Activated CD8-positive, alpha-beta memory T cell treated with anti-CD3 and anti-CD28 coated beads, Interleukin-2, amount 50 U/mL, for 1 hour (primary cell): ENCODE measurements around the gene POLD3.

Source experiments
- DNase-seq: peaks from one replicate; pipeline ENCODE4 v3.0.0-alpha.2; 2020; ENCODE audit errors: extremely low read depth

Gene POLD3

GRCh38 chr11:74691755-74692154, 99.4 kb downstream of the POLD3 start:
- DNase-seq: no peak
